K562 (cell line): Measurements from ENCODE around the gene VANGL1. TPM values are rescaled to one million over a fixed set of nuclear protein-coding genes. Genes with fewer than 3 reads are reported as not detected.

Experiments
- ATAC-seq: fragments of 200-7000 bp; cut with Tn5 transposase; 3 replicates; pipeline ENCODE4 v1.9.1; 2020; ENCODE audit warnings: moderate library complexity
- BruUV-seq: library from RNA; stranded (reverse); fragments of 400-500 nt; replicated peaks from 2 replicates; lab custom pipeline; 2021; lab: Mats Ljungman, UMichigan
- CTCF ChIA-PET: fragments of 300-600 bp; formaldehyde crosslinking; extraction: SDS; loops from one replicate; lab custom pipeline; 2021; ENCODE audit warnings: low intra/inter-chr PET ratio; lab: Yijun Ruan, JAX
- POLR2A ChIA-PET: fragments of 300-600, 350-650 bp; sonication (Branson Sonifier 250); formaldehyde crosslinking; extraction: SDS; loops from one replicate; lab custom pipeline; 2021; ENCODE audit warnings: antibody characterized with exemption, inconsistent platforms; lab: Yijun Ruan, JAX
- DNase-seq, 4 experiments: peaks; one replicate each; pipeline versions ENCODE4 v3.0.0 to v3.0.0-alpha.2; 2011 to 2018; ENCODE audit warnings: low spot score in 3 of 4, mixed read lengths in 3 of 4; ENCODE audit errors: extremely low read depth in 1 of 4
- FAIRE-seq: peaks from 2 replicates; lab custom pipeline; 2011; peaks lifted over from hg19 to GRCh38; lab: Jason Lieb, UNC
- H2AFZ ChIP-seq: 2 replicates; pipeline ENCODE4 v1.6.0; 2011; ENCODE audit warnings: low read depth, low read length, control low read depth, inconsistent platforms
- H3K27ac ChIP-seq: fragments of 200-600 bp; 3 replicates; pipeline ENCODE4 v1.8.0; 2011; ENCODE audit warnings: low read depth, mild to moderate bottlenecking, control low read depth, inconsistent platforms, low read length, moderate library complexity, mixed read lengths; ENCODE audit errors: extremely low read depth
- H3K27me3 ChIP-seq, 2 experiments: fragments of 300-600 bp in 1 of 2; 2 replicates in 1 of 2; 3 replicates in 1 of 2; pipeline versions ENCODE4 v1.6.0 to v1.8.0; 2011; ENCODE audit warnings: inconsistent platforms in 2 of 2, low read length in 2 of 2, mild to moderate bottlenecking in 1 of 2, mixed read lengths in 1 of 2, moderate library complexity in 1 of 2; ENCODE audit not compliant: control insufficient read depth in 2 of 2, insufficient read depth in 2 of 2
- H3K36me3 ChIP-seq: fragments of 300-600 bp; 3 replicates; pipeline ENCODE4 v1.8.0; 2011; ENCODE audit warnings: mild to moderate bottlenecking, low read length, inconsistent platforms; ENCODE audit not compliant: control insufficient read depth, insufficient read depth
- H3K4me1 ChIP-seq, 2 experiments: fragments of 200-600 bp in 1 of 2; replicated peaks in 1 of 2; 2 replicates in 1 of 2; 3 replicates in 1 of 2; pipeline versions ENCODE4 v1.5.1 to v1.8.0; 2011; ENCODE audit warnings: inconsistent platforms in 2 of 2, low read length in 2 of 2, mild to moderate bottlenecking in 1 of 2, mixed read lengths in 1 of 2, moderate library complexity in 1 of 2; ENCODE audit not compliant: control insufficient read depth in 2 of 2, insufficient read depth in 2 of 2
- H3K4me2 ChIP-seq: 2 replicates; pipeline ENCODE4 v1.6.1; 2011; ENCODE audit warnings: low read length, control low read depth, inconsistent platforms, mixed read lengths; ENCODE audit not compliant: insufficient read depth
- H3K4me3 ChIP-seq: fragments of 200-600 bp; sonication (generic), shearing (Covaris generic); 2 replicates; pipeline ENCODE4 v1.5.1; 2016; ENCODE audit warnings: control low read depth, inconsistent platforms
- H3K79me2 ChIP-seq: fragments of 200-600 bp; 3 replicates; pipeline ENCODE4 v1.8.0; 2011; ENCODE audit warnings: low read length, inconsistent platforms; ENCODE audit not compliant: control insufficient read depth, insufficient read depth
- H3K9ac ChIP-seq, 2 experiments: 2 replicates each; pipeline versions ENCODE4 v1.6.0 to v1.6.1; 2011; ENCODE audit warnings: low read depth in 2 of 2, low read length in 2 of 2, control low read depth in 1 of 2, inconsistent platforms in 1 of 2, mild to moderate bottlenecking in 1 of 2, mixed read lengths in 1 of 2; ENCODE audit not compliant: insufficient read depth in 1 of 2
- H3K9me1 ChIP-seq: one replicate; pipeline ENCODE4 v1.6.0; 2011; ENCODE audit warnings: inconsistent platforms, mild to moderate bottlenecking, low read length, moderate library complexity; ENCODE audit not compliant: control insufficient read depth, insufficient read depth
- H3K9me3 ChIP-seq: replicated peaks from 2 replicates; pipeline ENCODE4 v1.5.1; 2011; ENCODE audit warnings: low read depth, low read length, inconsistent platforms; ENCODE audit not compliant: control insufficient read depth, insufficient read depth
- H4K20me1 ChIP-seq: replicated peaks from 2 replicates; pipeline ENCODE4 v1.6.1; 2011; ENCODE audit warnings: low read length, inconsistent platforms, mixed read lengths; ENCODE audit not compliant: control insufficient read depth, insufficient read depth
- CTCF ChIP-seq, 3 experiments: IDR thresholded peaks in 2 of 3; conservative IDR thresholded peaks in 1 of 3; 2 replicates each; pipeline ENCODE4 v1.5.1; 2011 to 2012; ENCODE audit warnings: low read length in 3 of 3, mild to moderate bottlenecking in 3 of 3, control low read depth in 2 of 3, improper control_type of control experiment in 1 of 3, inconsistent platforms in 1 of 3, low read depth in 1 of 3, mixed read lengths in 1 of 3, moderate library complexity in 1 of 3; ENCODE audit not compliant: insufficient read depth in 2 of 3
- DMBX1 ChIP-seq: fragments of 250-450 bp; sonication (Bioruptor Pico); IDR thresholded peaks from 2 replicates; pipeline ENCODE4 v1.8.0; 2022; ENCODE audit warnings: inconsistent platforms, mild to moderate bottlenecking, moderate library complexity, borderline replicate concordance
- DPF2 ChIP-seq: fragments of 450-650 bp; IDR thresholded peaks from 2 replicates; pipeline ENCODE4 v1.6.1; 2016
- HDAC6 ChIP-seq: IDR thresholded peaks from 2 replicates; pipeline ENCODE4 v1.6.1; 2012; ENCODE audit warnings: low read depth, mild to moderate bottlenecking, control low read depth, inconsistent platforms, low read length, moderate library complexity
- HOMEZ ChIP-seq: fragments of 250-450 bp; sonication (Bioruptor Pico); IDR thresholded peaks from 2 replicates; pipeline ENCODE4 v1.4.0; 2020; ENCODE audit warnings: mild to moderate bottlenecking, moderate library complexity
- NCOA1 ChIP-seq: fragments of 450-650 bp; IDR thresholded peaks from 2 replicates; pipeline ENCODE4 v1.6.1; 2016; ENCODE audit warnings: low read depth
- NFIC ChIP-seq: fragments of 450-650 bp; IDR thresholded peaks from 2 replicates; pipeline ENCODE4 v1.6.1; 2017; ENCODE audit warnings: mild to moderate bottlenecking, inconsistent platforms
- TAL1 ChIP-seq: fragments of 450-650 bp; IDR thresholded peaks from 2 replicates; pipeline ENCODE4 v1.6.1; 2016; ENCODE audit warnings: mild to moderate bottlenecking
- ZBTB12 ChIP-seq: fragments of 250-450 bp; sonication (Bioruptor Pico); IDR thresholded peaks from 2 replicates; pipeline ENCODE4 v1.4.0; 2020
- ZNF124 ChIP-seq: sonication (generic); formaldehyde crosslinking; IDR thresholded peaks from 2 replicates; pipeline ENCODE4 v1.8.1; 2022; ENCODE audit warnings: missing genetic modification reagents
- ZNF311 ChIP-seq: fragments of 250-450 bp; sonication (Bioruptor Pico); IDR thresholded peaks from 2 replicates; pipeline ENCODE4 v1.4.0; 2020; ENCODE audit warnings: mild to moderate bottlenecking, moderate library complexity
- ZNF79 ChIP-seq: fragments of 250-450 bp; sonication (Bioruptor Pico); IDR thresholded peaks from 2 replicates; pipeline ENCODE4 v1.4.0; 2020; ENCODE audit warnings: low read depth, mild to moderate bottlenecking, moderate library complexity
- WGBS: fragments of 100-300 bp; shearing (Covaris generic); methylation state at CpG from one replicate; pipeline ENCODE4 v1.1.6; 2016; ENCODE audit warnings: low coverage, mixed read lengths; ENCODE audit not compliant: insufficient coverage; ENCODE audit errors: missing lambda C conversion rate; 5-methylcytosine and 5-hydroxymethylcytosine counted together
- in situ Hi-C: fragments of 300-500 bp; cut with MboI; formaldehyde crosslinking; loops from 4 replicates; pipeline ENCODE4 v1.15.0; 2018; ENCODE audit warnings: inconsistent platforms, mixed read lengths
- intact Hi-C: fragments of 100-400 bp; cut with micrococcal nuclease; formaldehyde crosslinking; loops from 2 replicates; pipeline ENCODE4 v1.14.2; 2022
- polyA plus RNA-seq, 8 experiments: library from polyadenylated mRNA; depleted of rRNA in 4 of 8; stranded (reverse) in 5 of 8; unstranded in 3 of 8; fragments of >200 nt; fragmentation: Nextera tagmentation in 2 of 8; fragmentation: Illumina TruSeq in 1 of 8; extraction: Ambion mirVana in 2 of 8; extraction: Trizol in 1 of 8; gene quantifications; 2 replicates each; pipeline versions ENCODE4 v1.2.1 to v1.2.3, GENCODE V29; 2011 to 2014; ENCODE audit warnings: inconsistent platforms in 1 of 8, missing spikeins in 1 of 8
- total RNA-seq, 7 experiments: library from RNA; depleted of rRNA in 6 of 7; stranded (reverse); fragments of >200 nt in 6 of 7; fragmentation: Illumina TruSeq in 2 of 7; extraction: Trizol in 2 of 7; gene quantifications; 2 replicates each; pipeline versions ENCODE4 v1.2.1 to v1.2.3, GENCODE V29; 2011 to 2021; ENCODE audit warnings: low replicate concordance in 1 of 7

VANGL1 gene
- total and polyA plus RNA-seq, 9 of the 15 experiments (the other 6 are each of a cell fraction or from before 2014, with no cell fraction given), result 0.90 to 12.8 (median 9.6) TPM

- intact Hi-C loops, result no loop called here
- CTCF ChIA-PET, result no interaction called here
- Histone ChIP-seq H3K4me3 (no peak overlapping the region), H3K4me2 (no peak overlapping the region), H3K4me1 (no peaks in the 10 kb centered on the region), H3K79me2 (no peaks in the 10 kb centered on the region), H3K9ac (no peak overlapping the region), H3K9me3 (no peaks in the 10 kb centered on the region), H3K27ac (no peak overlapping the region), H4K20me1 (no peaks in the 10 kb centered on the region), H2AFZ (no peak overlapping the region), H3K27me3 (peaks cover 0 to 9% of the 10 kb centered on the region in 2 experiments; a peak in 4 of 5 replicates), H3K9me1 (no peaks in the 10 kb centered on the region), H3K36me3 (no peaks in the 10 kb centered on the region)
- POLR2A ChIA-PET, result no interaction called here
- no peak for DNase-seq
- WGBS, result 40% methylated on average over 1 of the region's 1 CpG
- TF ChIP-seq CTCF (IDR thresholded peaks at IDR 0.05 in 2 of 3, conservative IDR thresholded peaks at IDR 0.05 in 1 of 3; ENCODE audit: insufficient read depth in 2 of 3, low read depth in 1 of 3, low read length in 3 of 3), result peak in 2 of 3 experiments; percentile 5 to 15; a peak in 2 of 6 replicates
- no peak for TF ChIP-seq HDAC6
- TF ChIP-seq ZNF79 (CRISPR knock-in tag), result no peak
- in situ Hi-C loops, result no loop called here
- BruUV-seq, result no TSS peak
- ATAC-seq, result no peak; the same call in none of the 3 replicates
- no peak for FAIRE-seq
Measured at GRCh38 chr1:115624859-115625258, 16.9 kb upstream of the VANGL1 start.

GRCh38 chr1:115630342-115630741, 11.4 kb upstream of the VANGL1 start:
- ChIA-PET POLR2A (interaction anchor here (0.8 kb wide), 1 partner anchor 499 kb away, joined by 3 read pairs; no protein-coding TSS in a partner anchor), CTCF (no interaction called here)
- Histone ChIP-seq H3K27me3 (peaks cover 0 to 9% of the 10 kb centered on the region in 2 experiments; a peak in 4 of 5 replicates), H3K36me3 (no peaks in the 10 kb centered on the region), H2AFZ (no peak overlapping the region), H4K20me1 (no peaks in the 10 kb centered on the region), H3K4me3 (no peak overlapping the region), H3K79me2 (no peaks in the 10 kb centered on the region), H3K27ac (no peak overlapping the region), H3K4me1 (no peaks in the 10 kb centered on the region), H3K4me2 (no peak overlapping the region), H3K9me1 (no peaks in the 10 kb centered on the region), H3K9ac (no peak overlapping the region), H3K9me3 (no peaks in the 10 kb centered on the region)
- WGBS, result 6% methylated on average over 2 of the region's 2 CpGs
- in situ Hi-C loops (no loop called here), intact Hi-C loops (no loop called here)
- no TSS peak for BruUV-seq
- ATAC-seq (no peak), DNase-seq (no peak), FAIRE-seq (no peak)
- TF ChIP-seq ZBTB12 (no peak), DPF2 (no peak), DMBX1 (CRISPR knock-in tag) (no peak), ZNF311 (CRISPR knock-in tag) (no peak), ZNF124 (CRISPR knock-in tag) (no peak), HOMEZ (CRISPR knock-in tag) (no peak), TAL1 (no peak), NFIC (no peak), NCOA1 (no peak)
